Measurements from ENCODE around the gene PFKM.

DNA sequence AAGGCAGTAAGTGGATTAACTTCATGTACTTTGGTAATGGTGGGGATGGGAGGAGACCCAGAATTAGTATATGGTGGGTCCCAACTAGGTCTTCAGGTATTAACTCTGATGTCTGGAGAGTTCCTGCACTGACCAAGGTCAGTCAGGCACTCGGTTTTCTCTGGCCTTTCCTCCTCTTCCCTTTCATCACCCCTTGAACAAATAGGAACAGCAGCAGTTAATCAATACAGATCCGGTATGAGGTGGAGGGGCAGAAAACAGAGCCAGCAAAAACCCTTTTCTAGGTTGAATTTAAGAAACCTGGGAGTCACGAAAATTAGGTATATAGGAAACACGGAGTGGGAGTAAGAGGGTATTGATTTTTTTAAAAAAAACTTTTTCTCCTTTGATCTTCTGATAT is 4.0 kb downstream of the PFKM start:
- TF ChIP-seq EZH2 (IDR thresholded peaks at IDR 0.05) (no peak), POLR2AphosphoS5 (IDR thresholded peaks at IDR 0.05; ENCODE audit: borderline replicate concordance, low read depth, low read length) (no peak), FOXP2 (optimal IDR thresholded peaks at IDR 0.05; ENCODE audit: control extremely low read depth, extremely low read length, insufficient read depth) (no peak)

Measured in SK-N-MC (cell line).